Measurements from ENCODE around the gene IRF8.
A peak's percentile ranks its signal among the peaks of the same experiment; 100 is the strongest.
"Not testable (repeated sequence)": the region's sequence is repeated elsewhere in the genome, so short reads cannot be mapped to it uniquely, and the experiment has no call there.

The IRF8 gene

DNA sequence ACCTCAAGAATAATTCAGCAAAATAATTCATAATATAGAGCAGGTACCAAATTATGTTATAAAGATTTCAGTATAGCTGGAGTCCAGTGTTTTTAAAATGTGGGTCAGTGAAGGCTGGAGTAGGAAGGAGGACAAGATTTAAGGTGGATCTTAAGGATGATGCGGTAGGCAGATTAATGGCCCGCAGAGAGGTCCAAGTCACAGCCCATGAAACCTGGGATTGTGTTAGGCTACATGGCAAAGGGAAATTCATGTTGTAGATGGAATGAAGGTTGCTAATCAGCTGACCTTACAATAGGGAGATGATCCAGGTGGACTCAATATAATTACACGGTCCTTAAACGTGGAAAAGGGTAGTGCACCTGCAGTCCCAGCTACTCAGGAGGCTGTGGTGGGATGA, 6.2 kb upstream of the IRF8 start:
- no peak for DNase-seq (ENCODE audit: low read depth)

DNA sequence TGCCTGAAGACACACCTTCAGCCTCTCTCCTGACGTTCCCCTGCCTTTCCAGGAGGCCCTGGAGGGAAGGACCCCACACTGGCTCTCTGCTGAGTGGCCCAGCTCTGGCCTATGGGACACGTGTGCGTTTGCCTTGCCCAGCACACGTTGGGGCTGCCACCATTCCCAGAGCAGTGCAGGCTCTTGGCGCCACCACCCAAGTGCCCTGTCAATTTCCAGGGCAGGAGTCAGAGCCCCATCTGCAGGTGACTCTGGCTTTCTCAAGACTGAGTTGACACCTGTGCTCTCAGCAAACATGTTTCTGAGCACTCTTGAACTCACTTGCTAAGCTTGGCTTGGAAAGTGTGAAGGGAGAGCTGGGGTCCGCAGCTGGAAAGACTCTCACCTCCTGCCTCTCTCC, 4.7 kb upstream of the IRF8 start:
- DNase-seq (ENCODE audit: low read depth) = no peak

DNA sequence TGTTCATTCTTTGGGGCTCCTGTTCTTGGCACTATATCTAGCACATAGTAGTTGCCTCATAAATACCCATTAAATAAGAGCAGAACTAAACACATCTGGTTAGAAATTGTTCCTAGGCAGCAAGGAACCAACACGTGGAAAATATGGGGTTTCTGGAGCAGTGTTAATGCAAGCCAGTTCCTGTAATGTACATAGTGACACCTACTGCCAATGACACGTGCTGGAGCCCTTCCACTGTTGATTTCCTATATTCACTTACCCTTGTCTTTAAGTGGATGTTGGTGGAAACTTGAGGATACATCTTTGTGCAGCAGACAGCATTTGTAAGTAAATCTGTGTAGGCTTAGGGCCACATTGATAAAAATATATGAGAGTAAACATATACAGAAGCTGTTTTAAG, 1.6 kb upstream of the IRF8 start:
- DNase-seq (ENCODE audit: low read depth) = no peak

DNA sequence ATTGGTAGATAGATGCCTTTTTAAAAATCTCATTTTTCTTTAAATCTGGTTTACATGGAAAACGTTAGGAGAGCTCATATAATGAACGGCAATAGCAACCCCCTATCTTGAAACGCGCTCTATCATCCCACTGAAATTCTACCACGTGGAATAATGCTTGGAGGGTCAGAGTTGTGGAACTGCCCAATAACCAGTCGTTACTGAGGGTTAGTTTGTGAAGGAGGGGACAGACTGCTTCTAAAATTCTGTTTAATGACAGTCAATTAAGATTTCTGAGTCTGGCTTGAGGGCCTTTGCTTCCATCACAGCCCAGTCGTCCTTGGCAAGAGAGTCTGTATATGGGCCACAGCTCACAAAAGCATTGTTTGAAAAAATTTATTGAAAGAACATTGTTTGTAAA, 482 bp downstream of the IRF8 start:
- no peak for DNase-seq (ENCODE audit: low read depth)

DNA sequence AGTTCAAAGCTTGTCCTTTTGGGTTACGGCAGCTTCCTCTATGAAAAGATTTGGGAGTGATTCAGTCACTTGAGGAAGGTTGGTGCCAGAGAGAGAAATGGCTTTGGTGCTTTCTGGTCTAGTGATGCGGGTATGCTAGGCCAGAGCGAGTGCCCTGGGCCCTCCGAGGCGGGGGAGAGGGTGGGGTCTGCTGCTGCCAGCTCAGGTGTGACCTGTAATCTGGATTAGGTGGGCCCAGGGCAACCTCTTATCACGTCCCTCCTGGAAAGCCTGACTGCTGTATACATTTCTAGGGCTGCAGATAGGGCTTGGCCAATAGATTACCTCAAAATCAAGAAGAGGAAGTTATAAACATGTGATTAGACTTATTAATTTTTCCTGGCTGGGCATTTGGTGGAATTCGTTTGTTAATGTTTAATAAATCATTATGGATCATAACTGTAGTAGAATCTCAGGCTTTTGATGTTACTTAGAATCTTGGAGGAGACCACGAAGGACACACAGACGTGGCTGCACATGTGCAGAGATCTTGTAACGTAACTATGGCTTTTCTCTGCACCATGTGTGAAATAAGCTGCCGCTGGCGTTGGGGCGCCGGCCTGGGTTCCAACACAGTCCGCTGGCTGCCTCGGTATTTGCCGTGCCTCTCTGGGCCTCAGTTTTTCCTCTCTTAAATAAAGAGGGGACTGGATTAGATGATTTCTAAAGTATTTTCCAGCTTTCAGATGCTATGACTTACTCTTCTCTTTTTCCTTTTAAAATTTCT, 1.2 kb downstream of the IRF8 start:
- no peak for DNase-seq (ENCODE audit: low read depth)

DNA sequence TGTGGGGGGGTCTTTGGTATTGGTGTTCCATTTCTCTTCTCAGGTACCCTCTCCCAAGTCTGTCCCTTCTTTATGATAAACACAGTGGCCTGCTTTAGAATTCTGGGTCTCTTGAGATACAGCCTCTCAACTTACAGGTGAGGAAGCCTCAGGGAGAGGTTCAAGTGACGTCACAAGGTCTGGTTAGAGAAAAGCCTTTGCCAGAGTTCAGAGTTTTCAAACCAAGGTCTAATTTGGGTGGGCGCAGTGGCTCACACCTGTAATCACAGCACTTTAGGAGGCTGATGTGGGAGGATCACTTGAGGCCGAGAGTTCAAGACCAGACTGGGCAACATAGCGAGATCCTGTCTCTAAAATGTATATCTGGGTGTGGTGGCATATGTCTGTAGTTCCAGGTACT, 2.1 kb downstream of the IRF8 start:
- DNase-seq (ENCODE audit: low read depth) = no peak

DNA sequence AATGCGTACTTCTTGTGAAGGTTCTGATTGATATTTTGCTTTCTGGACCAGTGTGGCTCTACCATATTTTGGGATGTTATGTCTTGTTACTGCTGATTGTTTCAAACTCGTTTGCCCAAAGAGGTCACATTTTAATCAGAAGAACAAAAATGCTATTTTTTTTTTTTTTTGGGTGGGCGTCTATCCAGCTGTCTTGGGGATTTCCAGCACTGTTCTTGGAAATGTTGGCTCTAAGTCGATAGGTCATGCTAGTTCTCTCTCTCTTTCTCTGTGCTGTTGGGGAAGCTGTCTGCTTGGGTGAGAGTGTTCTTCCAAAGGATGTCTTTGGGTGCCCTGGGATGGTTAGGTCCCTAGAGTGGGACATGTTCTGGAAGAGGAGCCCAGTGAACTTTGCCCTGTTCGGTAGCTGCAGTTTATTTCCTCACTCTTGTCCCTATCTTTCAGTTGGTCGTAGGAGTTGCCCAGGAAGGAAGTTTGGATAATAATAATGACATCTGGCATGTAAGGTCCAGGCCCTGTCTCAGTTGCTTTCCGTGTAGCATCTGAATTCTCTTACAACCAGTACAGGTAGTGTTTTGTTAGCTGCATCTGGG, 2.9 kb downstream of the IRF8 start:
- no peak for DNase-seq (ENCODE audit: low read depth)

DNA sequence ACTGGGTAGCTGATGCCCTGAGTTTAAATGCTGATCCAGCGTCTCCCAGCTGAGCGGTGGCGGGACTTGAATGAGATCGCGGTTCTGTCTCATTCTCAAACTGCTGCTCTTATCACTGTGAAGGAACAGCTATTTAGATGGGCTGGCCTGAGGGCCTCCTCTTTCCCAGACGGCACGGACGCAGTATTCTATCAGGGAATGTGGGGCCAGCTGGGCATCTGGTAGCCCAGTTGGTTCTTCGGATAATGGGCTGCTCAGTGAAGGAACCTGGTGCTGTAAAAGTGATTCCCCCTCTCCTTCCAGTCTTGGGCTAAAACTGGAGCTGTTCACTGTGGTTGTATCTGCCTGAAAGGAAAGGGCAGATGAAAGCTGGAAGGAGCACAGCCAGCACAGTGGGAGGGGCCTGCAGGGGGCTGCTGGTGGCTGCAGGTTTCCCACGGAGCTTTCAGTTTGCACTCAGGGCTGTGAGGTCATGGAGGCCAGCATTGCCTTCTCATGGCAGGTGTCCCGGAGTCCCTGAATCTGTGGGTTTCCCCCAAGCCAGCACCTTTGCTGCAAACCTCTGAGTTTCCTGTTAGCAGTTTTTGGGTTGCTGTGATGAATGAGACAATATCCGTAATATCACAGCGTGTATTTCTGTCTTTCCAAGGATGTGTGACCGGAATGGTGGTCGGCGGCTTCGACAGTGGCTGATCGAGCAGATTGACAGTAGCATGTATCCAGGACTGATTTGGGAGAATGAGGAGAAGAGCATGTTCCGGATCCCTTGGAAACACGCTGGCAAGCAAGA, 3.6 kb downstream of the IRF8 start:
- peak; percentile 28 for DNase-seq (ENCODE audit: low read depth)

DNA sequence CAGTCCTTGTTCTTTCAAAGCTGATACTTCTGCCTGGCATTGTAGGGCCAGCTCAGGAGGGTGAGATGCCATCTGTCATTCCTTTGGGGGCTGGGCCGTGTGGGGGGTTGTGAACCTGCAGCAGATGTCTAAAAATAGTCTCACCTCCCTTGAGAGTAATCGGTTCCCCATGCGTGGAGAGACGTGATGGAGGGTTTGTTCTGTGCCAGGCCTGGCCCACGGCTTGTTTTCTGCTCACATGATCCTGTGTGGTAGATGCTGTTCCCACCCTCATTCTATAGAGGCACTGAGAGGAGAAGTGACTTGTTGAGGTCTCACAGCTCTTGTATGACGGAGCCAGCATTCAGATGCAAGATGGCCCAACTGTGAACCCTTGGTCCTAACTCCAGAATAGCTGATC, 4.6 kb downstream of the IRF8 start:
- DNase-seq (ENCODE audit: low read depth) = no peak

DNA sequence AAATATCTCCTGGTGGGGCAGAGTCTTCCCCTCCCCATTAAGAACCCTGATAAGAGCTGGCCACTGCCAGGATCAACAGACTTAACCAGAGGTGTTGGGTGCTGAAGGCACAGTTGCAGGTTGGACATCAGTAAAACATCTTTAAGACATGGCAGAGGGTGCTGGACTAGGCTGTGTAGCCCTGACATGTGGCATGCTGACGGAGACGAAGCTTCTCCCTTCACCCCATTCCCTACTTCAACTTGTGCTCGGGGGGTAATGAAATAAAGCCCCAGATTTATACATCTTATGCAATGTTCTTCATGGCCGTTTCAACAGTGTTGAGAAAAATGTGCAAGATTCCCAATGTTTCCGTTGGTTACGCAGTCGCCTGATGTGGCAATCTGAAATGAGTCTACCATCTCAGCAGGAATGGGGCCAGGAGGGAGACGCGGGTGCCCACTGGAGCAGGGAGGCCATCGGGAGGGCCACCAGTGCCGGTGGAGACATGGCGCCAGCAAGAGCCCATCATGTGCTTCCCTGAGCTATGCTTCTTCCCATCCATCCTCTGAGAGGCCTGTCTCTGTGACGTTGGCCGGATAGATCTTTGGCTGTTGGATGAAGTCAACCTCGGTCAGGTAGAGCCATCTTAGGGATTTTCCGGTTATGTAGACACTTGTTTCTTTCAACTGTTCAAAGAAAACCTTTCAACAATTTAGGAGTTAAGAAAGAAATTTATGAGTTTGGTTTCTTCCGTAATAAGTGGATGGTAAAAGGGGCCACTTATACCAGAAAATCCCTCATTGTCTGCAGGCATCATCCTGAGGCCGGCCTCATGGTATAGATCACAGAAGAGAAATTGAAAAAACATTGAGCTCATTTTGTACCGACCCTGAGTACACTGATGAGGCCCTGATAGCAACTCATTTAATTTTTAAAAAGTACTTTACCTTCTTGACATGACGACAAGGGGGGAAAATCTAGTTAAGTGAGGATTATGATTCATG, 6.4 kb downstream of the IRF8 start:
- no peak for DNase-seq (ENCODE audit: low read depth)

DNA sequence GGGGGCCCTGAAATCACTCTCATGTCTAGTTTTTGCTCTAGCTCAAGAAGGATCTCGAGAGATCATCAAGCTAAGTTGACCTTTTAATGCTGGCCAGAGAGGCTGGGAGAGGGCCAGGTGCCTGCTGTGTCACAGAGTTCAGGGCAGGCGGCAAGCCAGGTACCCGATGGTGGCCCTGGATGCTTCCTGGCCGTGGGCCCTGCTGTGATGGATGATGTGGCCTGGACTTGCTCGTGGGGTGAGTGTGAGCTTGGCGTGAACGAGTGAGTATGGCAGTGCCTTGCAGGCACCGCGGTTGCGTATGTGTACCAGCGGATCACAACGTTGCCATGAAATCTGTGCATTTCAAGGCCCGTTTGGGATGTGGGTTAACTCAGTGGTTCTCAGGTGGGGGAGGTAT, 7.4 kb downstream of the IRF8 start:
- DNase-seq (ENCODE audit: low read depth) = no peak

DNA sequence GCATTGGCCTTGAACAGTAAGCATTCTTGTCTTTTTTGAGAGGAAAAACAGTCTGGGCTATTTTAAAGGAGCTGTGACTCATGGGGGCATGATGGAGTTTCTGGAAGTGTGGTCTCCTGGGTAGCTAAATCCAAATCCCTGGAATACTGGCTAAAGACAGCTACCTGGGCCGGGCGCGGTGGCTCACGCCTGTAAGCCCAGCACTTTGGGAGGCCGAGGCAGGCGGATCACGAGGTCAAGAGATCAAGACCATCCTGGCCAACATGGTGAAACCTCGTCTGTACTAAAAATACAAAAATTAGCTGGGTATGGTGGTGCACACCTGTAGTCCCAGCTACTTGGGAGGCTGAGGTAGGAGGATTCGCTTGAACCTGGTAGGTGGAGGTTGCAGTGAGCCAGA, 8.3 kb downstream of the IRF8 start:
- not testable (repeated sequence) for DNase-seq (ENCODE audit: low read depth)

DNA sequence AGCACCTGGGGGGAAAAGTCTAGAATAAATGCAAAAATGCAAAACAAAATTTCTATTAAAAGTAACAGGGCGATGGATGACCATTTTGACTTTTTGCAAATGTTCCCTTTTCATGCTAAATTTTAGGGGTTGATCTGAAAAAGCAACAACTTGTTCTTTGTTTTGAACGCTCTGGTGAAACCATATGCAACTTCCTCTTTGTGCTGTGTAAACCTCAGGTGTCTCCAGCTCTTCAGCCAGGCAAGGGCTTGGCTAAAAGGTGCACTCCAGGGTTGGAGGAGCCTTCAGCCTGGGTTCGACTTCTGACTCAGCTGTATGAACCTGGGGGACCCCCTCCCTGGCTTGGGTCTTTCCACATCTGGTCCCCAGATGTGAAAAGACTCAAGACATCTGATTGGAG, 9.5 kb downstream of the IRF8 start:
- DNase-seq (ENCODE audit: low read depth) = no peak

DNA sequence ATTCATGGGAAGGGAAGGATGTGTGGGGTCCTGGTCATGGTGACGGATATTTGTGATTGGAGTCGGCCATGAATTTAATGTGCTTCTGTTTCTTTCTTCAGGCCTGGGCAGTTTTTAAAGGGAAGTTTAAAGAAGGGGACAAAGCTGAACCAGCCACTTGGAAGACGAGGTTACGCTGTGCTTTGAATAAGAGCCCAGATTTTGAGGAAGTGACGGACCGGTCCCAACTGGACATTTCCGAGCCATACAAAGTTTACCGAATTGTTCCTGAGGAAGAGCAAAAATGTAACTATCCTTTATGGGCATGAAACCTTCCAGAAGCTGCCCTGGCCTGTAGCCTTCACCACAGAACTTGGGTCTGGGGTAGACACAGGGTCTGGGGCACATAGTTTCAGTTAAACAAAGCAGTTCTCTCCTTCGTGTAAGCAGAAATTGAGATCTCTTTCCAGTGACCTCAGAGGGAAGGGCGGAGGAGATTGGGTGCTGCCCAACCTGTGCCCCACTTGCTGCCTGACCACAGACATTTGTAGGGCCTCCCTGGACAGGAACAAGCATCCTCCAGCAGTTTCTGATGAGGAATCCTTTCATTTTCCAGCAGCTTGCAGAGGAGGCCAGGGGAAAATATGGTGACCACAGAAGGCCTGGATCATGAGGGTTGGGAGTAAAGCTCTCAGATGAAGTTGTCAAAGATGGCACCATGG, 10.1 kb downstream of the IRF8 start:
- no peak for DNase-seq (ENCODE audit: low read depth)

DNA sequence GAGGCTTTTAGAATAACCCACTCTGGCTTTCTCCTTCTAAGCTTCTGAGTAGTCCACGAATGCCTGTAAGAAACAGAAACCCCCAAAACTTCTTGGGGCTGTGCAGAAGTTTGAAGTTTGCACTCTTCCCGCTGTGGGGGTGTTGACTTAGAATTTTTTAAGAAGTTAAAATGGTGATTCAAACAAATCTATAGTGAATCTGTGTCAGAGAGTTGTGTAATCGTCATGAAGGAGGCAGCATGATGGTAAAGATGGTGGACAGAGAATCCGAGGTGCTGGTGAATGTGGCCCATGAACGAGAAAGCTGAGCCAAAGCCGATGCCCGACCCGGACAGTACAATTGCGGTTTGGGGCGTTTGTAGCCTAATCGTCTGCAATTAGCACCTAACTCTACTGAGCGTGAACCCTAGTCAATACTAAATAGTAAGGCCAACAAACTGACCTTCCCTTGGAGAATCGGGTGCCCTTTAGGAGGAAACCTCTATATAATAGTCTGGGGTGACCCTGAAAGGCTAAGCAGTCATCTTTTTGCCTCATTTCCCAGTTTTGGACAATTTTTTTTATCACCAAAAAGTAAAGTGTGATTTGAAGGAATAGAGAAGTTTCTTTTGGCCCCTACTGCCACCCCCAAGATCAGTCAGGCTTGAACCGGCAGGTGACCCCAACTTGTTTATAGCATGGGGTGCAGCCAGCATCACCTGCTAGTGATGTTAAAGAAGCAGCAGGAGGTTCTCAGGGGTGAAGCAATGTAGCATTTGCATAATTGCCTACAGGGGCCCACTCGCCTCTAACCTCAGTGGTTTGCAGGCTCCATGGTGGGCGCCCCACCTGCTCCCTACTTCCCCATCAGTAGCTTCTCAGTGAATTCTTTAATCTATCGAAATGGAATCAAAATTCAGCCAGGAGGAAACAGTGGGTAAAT, 11.2 kb downstream of the IRF8 start:
- no peak for DNase-seq (ENCODE audit: low read depth)

DNA sequence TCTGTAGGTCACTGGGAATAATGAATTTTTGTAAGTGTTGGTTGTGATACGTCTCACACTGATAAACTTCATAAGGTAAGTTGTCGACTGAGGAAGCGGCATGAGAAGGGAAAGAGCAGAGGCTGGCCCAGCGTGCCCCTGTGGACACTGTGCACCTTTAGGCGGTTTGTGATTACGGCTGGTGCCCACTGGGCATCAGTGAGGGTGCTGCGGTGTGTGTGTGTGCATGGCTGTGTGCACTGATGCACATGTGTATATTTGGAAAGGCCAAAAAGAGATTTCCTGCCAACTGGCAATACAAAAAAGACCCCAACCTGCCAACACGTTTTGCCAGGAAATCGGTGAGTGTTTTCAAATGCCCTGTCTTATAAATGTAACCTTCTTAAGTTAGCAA, 11.9 kb downstream of the IRF8 start:
- DNase-seq (ENCODE audit: low read depth) = no peak

DNA sequence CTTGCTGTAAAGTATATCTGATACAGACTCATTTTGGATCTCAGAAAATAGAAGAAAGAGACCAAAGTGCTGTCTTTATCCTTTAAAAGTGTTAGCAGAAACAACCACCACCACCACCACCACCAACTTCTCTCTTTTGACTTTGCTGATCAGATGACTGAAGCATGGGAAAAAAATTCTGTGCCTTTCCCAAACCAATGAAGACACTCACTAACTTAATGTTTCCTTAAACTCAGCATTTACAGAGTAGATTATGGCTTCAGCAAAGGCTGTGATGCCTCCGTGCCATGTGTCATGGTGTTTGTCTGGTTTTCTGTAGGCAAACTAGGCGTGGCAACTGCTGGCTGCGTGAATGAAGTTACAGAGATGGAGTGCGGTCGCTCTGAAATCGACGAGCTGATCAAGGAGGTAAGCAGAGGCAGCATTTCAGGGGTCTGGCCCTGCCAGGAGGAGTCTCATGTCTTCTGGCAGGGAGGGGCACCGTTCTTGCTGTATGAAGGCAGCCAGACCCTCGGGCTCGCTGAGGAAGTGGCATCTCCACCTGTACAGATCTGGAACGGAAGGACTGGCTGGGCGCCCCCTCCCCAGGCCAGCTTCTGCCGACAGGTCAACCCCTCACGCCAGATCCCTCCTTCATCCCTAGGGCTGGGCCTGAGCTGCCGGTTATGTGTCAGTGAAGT, 12.4 kb downstream of the IRF8 start:
- no peak for DNase-seq (ENCODE audit: low read depth)

DNA sequence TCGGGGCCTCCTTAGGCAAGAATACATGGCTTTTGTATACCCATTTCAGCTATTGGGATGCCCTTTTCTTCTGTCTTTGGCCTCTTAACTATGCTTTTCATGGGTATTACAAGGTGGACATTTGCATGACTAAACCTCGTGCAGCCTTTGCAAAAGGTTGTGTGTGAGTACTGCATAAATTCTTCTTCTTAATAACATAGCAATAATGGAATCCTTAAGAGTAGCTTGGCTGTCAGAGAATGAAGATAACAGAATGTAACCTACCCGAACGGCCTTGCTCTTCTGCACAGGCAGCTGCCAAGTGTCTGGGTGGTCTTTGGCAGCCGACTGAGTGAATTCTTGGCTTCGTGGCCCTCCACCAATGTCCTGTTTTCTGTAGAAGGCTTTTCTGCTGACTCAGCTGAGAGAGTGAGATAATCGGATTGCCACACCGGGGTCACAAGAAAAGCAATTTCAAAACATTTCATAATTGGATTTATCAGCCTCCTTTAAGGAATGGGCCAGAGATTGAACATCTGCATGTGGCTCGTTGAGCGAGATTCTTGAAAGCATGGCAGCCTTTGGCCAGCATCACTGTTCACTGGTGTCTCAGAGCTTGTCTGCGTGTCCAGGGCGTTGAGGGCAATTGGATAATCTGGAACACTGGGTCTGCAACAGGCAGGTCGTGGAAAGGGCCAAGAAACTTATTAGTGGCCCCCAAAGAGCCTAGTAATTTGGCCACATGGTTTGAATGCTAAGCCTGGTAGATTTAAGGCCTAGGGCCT, 13.4 kb downstream of the IRF8 start:
- DNase-seq (ENCODE audit: low read depth) = no peak

DNA sequence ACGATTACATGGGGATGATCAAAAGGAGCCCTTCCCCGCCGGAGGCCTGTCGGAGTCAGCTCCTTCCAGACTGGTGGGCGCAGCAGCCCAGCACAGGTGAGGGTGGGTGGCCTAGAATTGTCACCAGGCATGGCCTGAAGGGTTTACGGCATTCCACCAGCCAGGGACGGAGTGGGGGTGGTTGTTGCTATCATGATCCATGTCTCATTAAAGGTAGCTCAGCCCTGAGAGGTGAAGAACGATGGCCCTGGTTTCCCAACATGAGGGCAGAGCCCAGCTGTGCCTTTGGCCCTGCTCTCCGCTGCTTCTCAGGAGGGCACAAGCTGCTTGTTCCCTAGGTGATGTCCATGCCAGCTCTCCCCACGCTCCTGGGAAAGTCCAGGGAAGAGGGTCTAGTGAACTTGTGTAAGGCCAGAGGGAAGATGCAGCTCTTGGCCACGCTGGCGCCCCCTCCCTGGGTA, 14.2 kb downstream of the IRF8 start:
- DNase-seq (ENCODE audit: low read depth) = no peak
